AG09319 (cell line): ENCODE measurements around the gene SLC35G3.
"Not testable (repeated sequence)": the region's sequence is repeated elsewhere in the genome, so short reads cannot be mapped to it uniquely, and the experiment has no call there.

Experiments
- DNase-seq: peaks from one replicate; pipeline ENCODE4 v3.0.0-alpha.2; 2010; ENCODE audit warnings: low read depth; ENCODE audit errors: extremely low read depth
- CTCF ChIP-seq: IDR thresholded peaks from 2 replicates; pipeline ENCODE4 v1.5.1; 2011; ENCODE audit warnings: low read depth, mild to moderate bottlenecking, inconsistent platforms, low read length, moderate library complexity

SLC35G3 gene

GRCh38 chr17:35238821-35239220, 44.6 kb upstream of the SLC35G3 start:
- no peak for TF ChIP-seq CTCF
- no peak for DNase-seq

GRCh38 chr17:35236821-35237220, 42.6 kb upstream of the SLC35G3 start:
- DNase-seq = no peak
- no peak for TF ChIP-seq CTCF

- no peak for DNase-seq
- no peak for TF ChIP-seq CTCF
These were observed 41.7 kb upstream of the SLC35G3 start for GRCh38 chr17:35235917-35236316.

- no peak for DNase-seq
- TF ChIP-seq CTCF = no peak
These were observed 41.1 kb upstream of the SLC35G3 start for GRCh38 chr17:35235289-35235688.

GRCh38 chr17:35234315-35234714, 40.1 kb upstream of the SLC35G3 start:
- not testable (repeated sequence) for DNase-seq

- no peak for DNase-seq
- TF ChIP-seq CTCF = no peak
These were observed 35.4 kb upstream of the SLC35G3 start for GRCh38 chr17:35229638-35230037.

- DNase-seq = no peak
- no peak for TF ChIP-seq CTCF
These were observed 33.4 kb upstream of the SLC35G3 start for GRCh38 chr17:35227546-35227945.

GRCh38 chr17:35224436-35224835, 30.2 kb upstream of the SLC35G3 start:
- no peak for TF ChIP-seq CTCF
- no peak for DNase-seq
